Calu3 (cell line): Measurements from ENCODE around the gene USP48. TPM values are rescaled to one million over a fixed set of nuclear protein-coding genes. Genes with fewer than 3 reads are reported as not detected.

Source experiments
- BruUV-seq: library from RNA; stranded (reverse); fragments of 400-500 nt; replicated peaks from 2 replicates; lab custom pipeline; 2021; lab: Mats Ljungman, UMichigan
- CTCF ChIA-PET: fragments of 300-600 bp; sonication (Branson Sonifier 250); formaldehyde crosslinking; loops from one replicate; lab custom pipeline; 2022; ENCODE audit warnings: antibody characterized with exemption; lab: Charles Lee
- DNase-seq: peaks from one replicate; pipeline ENCODE4 v3.0.0; 2022
- H3K27ac Mint-ChIP-seq: one replicate; pipeline ENCODE4 v1.8.0; 2022; ENCODE audit warnings: mixed read lengths; ENCODE audit not compliant: unreplicated experiment
- H3K27me3 Mint-ChIP-seq: one replicate; pipeline ENCODE4 v1.8.0; 2022; ENCODE audit warnings: mixed read lengths; ENCODE audit not compliant: unreplicated experiment
- H3K36me3 Mint-ChIP-seq: one replicate; pipeline ENCODE4 v1.8.0; 2022; ENCODE audit warnings: mild to moderate bottlenecking, moderate library complexity, mixed read lengths; ENCODE audit not compliant: insufficient read depth, unreplicated experiment
- H3K4me1 Mint-ChIP-seq: one replicate; pipeline ENCODE4 v1.8.0; 2022; ENCODE audit warnings: mild to moderate bottlenecking, low read depth, mixed read lengths; ENCODE audit not compliant: unreplicated experiment
- H3K4me3 Mint-ChIP-seq: one replicate; pipeline ENCODE4 v1.8.0; 2022; ENCODE audit warnings: mild to moderate bottlenecking, low read depth, moderate library complexity, mixed read lengths; ENCODE audit not compliant: unreplicated experiment
- H3K9me3 Mint-ChIP-seq: one replicate; pipeline ENCODE4 v1.8.0; 2022; ENCODE audit warnings: low read depth, mixed read lengths; ENCODE audit not compliant: unreplicated experiment
- intact Hi-C: fragments of 100-400 bp; cut with micrococcal nuclease; formaldehyde crosslinking; loops from one replicate; pipeline ENCODE4 v1.10.0; 2022; ENCODE audit not compliant: unreplicated experiment
- total RNA-seq: library from RNA; stranded (reverse); gene quantifications from 2 replicates; pipeline ENCODE4 v1.2.3, GENCODE V29; 2022
- TF ChIP-seq, protein P1 (sequence below): fragments of 200-600 bp; IDR thresholded peaks from one replicate; pipeline ENCODE4 v1.8.0; 2022; ENCODE audit warnings: antibody characterized with exemption; ENCODE audit not compliant: unreplicated experiment

Gene USP48
- total RNA-seq, 1 experiment from 2014 or later: 56.6 TPM

- no peak overlapping the region for H3K27ac Mint-ChIP-seq
- H3K4me3 Mint-ChIP-seq: no peak overlapping the region
- CTCF ChIA-PET: no interaction called here
- H3K4me1 Mint-ChIP-seq: peaks cover 26% of the 10 kb centered on the region
- H3K27me3 Mint-ChIP-seq: no peaks in the 10 kb centered on the region
- H3K36me3 Mint-ChIP-seq: peaks cover 18% of the 10 kb centered on the region
- DNase-seq: no peak
- no TSS peak for BruUV-seq
- intact Hi-C loops: no loop called here
- TF ChIP-seq, protein P1, sequence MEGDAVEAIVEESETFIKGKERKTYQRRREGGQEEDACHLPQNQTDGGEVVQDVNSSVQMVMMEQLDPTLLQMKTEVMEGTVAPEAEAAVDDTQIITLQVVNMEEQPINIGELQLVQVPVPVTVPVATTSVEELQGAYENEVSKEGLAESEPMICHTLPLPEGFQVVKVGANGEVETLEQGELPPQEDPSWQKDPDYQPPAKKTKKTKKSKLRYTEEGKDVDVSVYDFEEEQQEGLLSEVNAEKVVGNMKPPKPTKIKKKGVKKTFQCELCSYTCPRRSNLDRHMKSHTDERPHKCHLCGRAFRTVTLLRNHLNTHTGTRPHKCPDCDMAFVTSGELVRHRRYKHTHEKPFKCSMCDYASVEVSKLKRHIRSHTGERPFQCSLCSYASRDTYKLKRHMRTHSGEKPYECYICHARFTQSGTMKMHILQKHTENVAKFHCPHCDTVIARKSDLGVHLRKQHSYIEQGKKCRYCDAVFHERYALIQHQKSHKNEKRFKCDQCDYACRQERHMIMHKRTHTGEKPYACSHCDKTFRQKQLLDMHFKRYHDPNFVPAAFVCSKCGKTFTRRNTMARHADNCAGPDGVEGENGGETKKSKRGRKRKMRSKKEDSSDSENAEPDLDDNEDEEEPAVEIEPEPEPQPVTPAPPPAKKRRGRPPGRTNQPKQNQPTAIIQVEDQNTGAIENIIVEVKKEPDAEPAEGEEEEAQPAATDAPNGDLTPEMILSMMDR: no peak
- H3K9me3 Mint-ChIP-seq: no peaks in the 10 kb centered on the region
Measured at GRCh38 chr1:21649315-21649714, 133.6 kb downstream of the USP48 start.

DNA sequence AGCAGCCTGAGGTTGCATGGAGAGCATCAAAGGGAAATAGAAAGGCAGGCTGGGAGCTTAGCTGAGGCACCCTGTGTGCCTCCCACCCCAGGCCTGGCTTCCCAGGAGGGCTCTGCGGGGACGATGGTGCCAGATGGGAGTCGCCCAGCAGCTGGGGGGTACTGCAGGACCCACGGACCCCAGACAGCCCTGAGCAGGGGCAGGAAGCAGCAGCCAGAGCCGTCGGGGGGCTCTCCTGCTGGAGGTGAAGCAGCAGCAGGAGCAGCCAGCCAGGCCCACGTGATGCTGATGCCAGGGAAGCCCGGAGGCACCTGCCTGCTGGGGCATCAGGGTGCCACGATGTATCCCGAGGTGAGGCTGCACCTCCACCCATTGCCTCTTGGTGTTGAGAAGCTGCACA, 134.2 kb downstream of the USP48 start:
- Mint-ChIP-seq H3K36me3 (peaks cover 22% of the 10 kb centered on the region), H3K4me1 (peaks cover 26% of the 10 kb centered on the region), H3K9me3 (no peaks in the 10 kb centered on the region), H3K4me3 (no peak overlapping the region), H3K27ac (no peak overlapping the region), H3K27me3 (no peaks in the 10 kb centered on the region)
- no peak for DNase-seq
- intact Hi-C loops: no loop called here
- CTCF ChIA-PET: no interaction called here
- no TSS peak for BruUV-seq
- TF ChIP-seq, protein P1: no peak

DNA sequence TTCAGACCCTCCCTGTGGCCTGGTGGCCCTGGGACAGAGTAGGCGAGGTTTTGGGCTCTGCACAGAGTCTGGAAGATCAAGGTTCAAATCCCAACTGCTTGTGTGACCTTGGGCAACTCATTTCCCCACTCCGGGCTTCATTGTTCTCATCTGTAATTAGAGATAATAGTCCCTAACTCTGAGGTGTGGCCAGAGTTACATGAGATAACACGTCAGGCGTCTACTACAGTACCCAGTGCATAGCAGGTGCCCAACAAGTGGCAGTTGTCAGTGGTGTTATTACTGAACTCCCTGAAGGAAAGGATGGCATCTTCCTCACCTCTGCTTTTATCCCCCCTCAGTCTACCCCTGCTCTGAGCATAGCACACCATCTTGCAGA, 134.6 kb downstream of the USP48 start:
- TF ChIP-seq, protein P1: no peak
- Mint-ChIP-seq H3K9me3 (no peaks in the 10 kb centered on the region), H3K27ac (no peak overlapping the region), H3K4me3 (no peak overlapping the region), H3K36me3 (peaks cover 22% of the 10 kb centered on the region), H3K27me3 (no peaks in the 10 kb centered on the region), H3K4me1 (peaks cover 24% of the 10 kb centered on the region)
- intact Hi-C loops: no loop called here
- CTCF ChIA-PET: interaction anchor here (1.0 kb wide), 1 partner anchor 8 kb away, joined by 6 read pairs; no protein-coding TSS in a partner anchor
- DNase-seq: no peak
- no TSS peak for BruUV-seq

GRCh38 chr1:21647431-21648351, 135.3 kb downstream of the USP48 start:
- CTCF ChIA-PET: interaction anchor here (1.0 kb wide), 1 partner anchor 9 kb away, joined by 6 read pairs; no protein-coding TSS in a partner anchor
- intact Hi-C loops: no loop called here
- no peak for DNase-seq
- H3K4me1 Mint-ChIP-seq: peaks cover 18% of the 10 kb centered on the region
- H3K4me3 Mint-ChIP-seq: no peak overlapping the region
- H3K27ac Mint-ChIP-seq: no peak overlapping the region
- H3K27me3 Mint-ChIP-seq: no peaks in the 10 kb centered on the region
- H3K9me3 Mint-ChIP-seq: no peaks in the 10 kb centered on the region
- TF ChIP-seq, protein P1: no peak
- H3K36me3 Mint-ChIP-seq: peaks cover 22% of the 10 kb centered on the region
- BruUV-seq: no TSS peak
